HepG2 (cell line): ENCODE results near the gene ARHGDIA. TPM values are rescaled to one million over a fixed set of nuclear protein-coding genes. Genes with fewer than 3 reads are reported as not detected.

Experiments
- ARNT ChIP-seq: fragments of 450-650 bp; IDR thresholded peaks from 2 replicates; pipeline ENCODE4 v1.6.1; 2017
- ATF7-NPFF ChIP-seq: sonication (generic); formaldehyde crosslinking; IDR thresholded peaks from 2 replicates; pipeline ENCODE4 v1.8.1; 2023; ENCODE audit warnings: mild to moderate bottlenecking, low read depth, missing genetic modification reagents, moderate library complexity
- BCL6 ChIP-seq: IDR thresholded peaks from 2 replicates; pipeline ENCODE4 v1.6.1; 2016; ENCODE audit warnings: missing genetic modification reagents, missing compliant biosample characterization
- CC2D1A ChIP-seq: sonication (generic); formaldehyde crosslinking; IDR thresholded peaks from 2 replicates; pipeline ENCODE4 v1.8.1; 2023; ENCODE audit warnings: mild to moderate bottlenecking, missing genetic modification reagents
- CCDC6 ChIP-seq: sonication (generic); formaldehyde crosslinking; IDR thresholded peaks from 2 replicates; pipeline ENCODE4 v1.8.1; 2022; ENCODE audit warnings: mild to moderate bottlenecking, missing genetic modification reagents, moderate library complexity
- HOXD1 ChIP-seq: sonication (generic); formaldehyde crosslinking; IDR thresholded peaks from 2 replicates; pipeline ENCODE4 v1.5.0; 2020; ENCODE audit warnings: missing genetic modification reagents
- PAF1 ChIP-seq: IDR thresholded peaks from 2 replicates; pipeline ENCODE4 v1.6.1; 2016; ENCODE audit warnings: missing genetic modification reagents, missing compliant biosample characterization
- RNF2 ChIP-seq: fragments of 450-650 bp; conservative IDR thresholded peaks from 2 replicates; pipeline ENCODE4 v1.6.1; 2016; ENCODE audit warnings: low read depth
- SOX13 ChIP-seq, 3 experiments: fragments of 450-650 bp in 1 of 3; sonication (generic) in 1 of 3; formaldehyde crosslinking in 1 of 3; IDR thresholded peaks in 2 of 3; conservative IDR thresholded peaks in 1 of 3; 2 replicates each; pipeline versions ENCODE4 v1.5.0 to v1.6.1; 2016 to 2020; ENCODE audit warnings: antibody characterized with exemption in 1 of 3, mild to moderate bottlenecking in 1 of 3, missing compliant biosample characterization in 1 of 3, missing genetic modification reagents in 1 of 3, moderate library complexity in 1 of 3
- SP4 ChIP-seq: sonication (generic); formaldehyde crosslinking; IDR thresholded peaks from 2 replicates; pipeline ENCODE4 v1.8.1; 2023; ENCODE audit warnings: mild to moderate bottlenecking, missing genetic modification reagents
- TAF15 ChIP-seq: fragments of 200-400 bp; formaldehyde crosslinking; IDR thresholded peaks from one replicate; pipeline ENCODE4 v1.6.1; 2018; ENCODE audit warnings: mild to moderate bottlenecking, low read depth, low read length; ENCODE audit not compliant: poor library complexity, severe bottlenecking
- XRCC5 ChIP-seq: fragments of 200-400 bp; formaldehyde crosslinking; optimal IDR thresholded peaks from 2 replicates; pipeline ENCODE3; 2017; ENCODE audit warnings: mild to moderate bottlenecking, low read length
- ZNF225 ChIP-seq: sonication (generic); formaldehyde crosslinking; IDR thresholded peaks from 2 replicates; pipeline ENCODE4 v1.4.0; 2020; ENCODE audit warnings: mild to moderate bottlenecking, missing genetic modification reagents
- ZNF367 ChIP-seq: sonication (generic); formaldehyde crosslinking; IDR thresholded peaks from 2 replicates; pipeline ENCODE4 v1.4.0; 2020; ENCODE audit warnings: missing genetic modification reagents, borderline replicate concordance
- ZNF460 ChIP-seq: sonication (generic); formaldehyde crosslinking; IDR thresholded peaks from 2 replicates; pipeline ENCODE4 v1.5.1; 2020; ENCODE audit warnings: missing genetic modification reagents, mild to moderate bottlenecking, borderline replicate concordance
- ZNF546 ChIP-seq: sonication (generic); formaldehyde crosslinking; conservative IDR thresholded peaks from 2 replicates; pipeline ENCODE4 v1.8.1; 2023; ENCODE audit warnings: mild to moderate bottlenecking, missing genetic modification reagents
- ZNF615 ChIP-seq: sonication (generic); formaldehyde crosslinking; IDR thresholded peaks from 2 replicates; pipeline ENCODE4 v1.5.0; 2020; ENCODE audit warnings: mild to moderate bottlenecking, missing genetic modification reagents, borderline replicate concordance
- polyA plus RNA-seq, 8 experiments: library from polyadenylated mRNA; depleted of rRNA in 3 of 8; stranded (reverse) in 7 of 8; unstranded in 1 of 8; fragments of >200 nt; fragmentation: Illumina TruSeq in 4 of 8; extraction: Trizol in 4 of 8; gene quantifications; 2 replicates each; pipeline versions ENCODE4 v1.2.1 to v1.2.3, GENCODE V29; 2011 to 2016; ENCODE audit warnings: low read depth in 4 of 8, missing spikeins in 1 of 8, mixed read lengths in 1 of 8; ENCODE audit not compliant: insufficient read depth in 1 of 8
- total RNA-seq, 5 experiments: library from RNA; depleted of rRNA; stranded (reverse); fragments of >200 nt; fragmentation: Illumina TruSeq; extraction: Trizol; gene quantifications; 2 replicates each; pipeline ENCODE4 v1.2.3, GENCODE V29; 2016; ENCODE audit warnings: low read depth in 1 of 5
- TF ChIP-seq, protein P1 (sequence below): sonication (generic); formaldehyde crosslinking; IDR thresholded peaks from 2 replicates; pipeline ENCODE4 v1.5.1; 2020; ENCODE audit warnings: missing genetic modification reagents, mild to moderate bottlenecking, borderline replicate concordance
- TF ChIP-seq, protein P2 (sequence below): IDR thresholded peaks from 2 replicates; pipeline ENCODE4 v1.6.1; 2012; ENCODE audit warnings: inconsistent platforms
- TF ChIP-seq, protein P3 (sequence below): sonication (generic); formaldehyde crosslinking; IDR thresholded peaks from 2 replicates; pipeline ENCODE4 v1.5.0; 2020; ENCODE audit warnings: missing genetic modification reagents
- TF ChIP-seq, protein P4 (sequence below): sonication (generic); formaldehyde crosslinking; IDR thresholded peaks from 2 replicates; pipeline ENCODE4 v1.4.0; 2020; ENCODE audit warnings: mild to moderate bottlenecking, missing genetic modification reagents, borderline replicate concordance
- TF ChIP-seq, protein P5 (sequence below): sonication (generic); formaldehyde crosslinking; IDR thresholded peaks from 2 replicates; pipeline ENCODE4 v1.4.0; 2020; ENCODE audit warnings: missing genetic modification reagents

Gene ARHGDIA
- total and polyA plus RNA-seq, 2 of the 13 experiments (the other 11 are each of a cell fraction or from before 2014, with no cell fraction given) = 40.0 to 64.0 TPM

DNA sequence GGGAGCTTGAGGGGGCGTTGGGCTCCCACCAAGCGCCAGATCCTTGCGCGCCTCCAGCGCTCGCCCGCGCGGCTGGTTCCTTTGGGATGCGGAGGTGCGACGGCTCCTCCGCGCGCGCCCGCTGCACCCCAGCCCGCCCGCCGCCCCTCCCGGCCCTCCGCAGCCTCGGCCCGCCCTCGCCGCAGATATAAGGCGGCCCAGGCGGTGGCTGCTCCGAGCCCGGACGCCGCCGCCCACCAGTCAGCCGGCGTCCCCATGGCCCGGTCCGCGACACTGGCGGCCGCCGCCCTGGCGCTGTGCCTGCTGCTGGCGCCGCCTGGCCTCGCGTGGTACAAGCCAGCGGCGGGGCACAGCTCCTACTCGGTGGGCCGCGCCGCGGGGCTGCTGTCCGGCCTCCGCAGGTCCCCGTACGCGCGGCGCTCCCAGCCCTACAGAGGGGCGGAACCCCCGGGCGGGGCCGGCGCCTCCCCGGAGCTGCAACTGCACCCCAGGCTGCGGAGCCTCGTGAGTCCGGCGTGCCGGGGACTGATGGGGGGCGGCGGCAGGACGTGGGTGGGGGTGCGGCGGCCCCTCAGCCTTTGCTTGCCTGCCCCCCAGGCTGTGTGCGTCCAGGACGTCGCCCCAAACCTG lies 31.0 kb upstream of the ARHGDIA start, which contains the start of gene NPB (continued):
- TF ChIP-seq, protein P1, sequence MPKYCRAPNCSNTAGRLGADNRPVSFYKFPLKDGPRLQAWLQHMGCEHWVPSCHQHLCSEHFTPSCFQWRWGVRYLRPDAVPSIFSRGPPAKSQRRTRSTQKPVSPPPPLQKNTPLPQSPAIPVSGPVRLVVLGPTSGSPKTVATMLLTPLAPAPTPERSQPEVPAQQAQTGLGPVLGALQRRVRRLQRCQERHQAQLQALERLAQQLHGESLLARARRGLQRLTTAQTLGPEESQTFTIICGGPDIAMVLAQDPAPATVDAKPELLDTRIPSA (CRISPR knock-in tag) = no peak
- TF ChIP-seq, protein P2, sequence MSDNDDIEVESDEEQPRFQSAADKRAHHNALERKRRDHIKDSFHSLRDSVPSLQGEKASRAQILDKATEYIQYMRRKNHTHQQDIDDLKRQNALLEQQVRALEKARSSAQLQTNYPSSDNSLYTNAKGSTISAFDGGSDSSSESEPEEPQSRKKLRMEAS = peak; percentile 53
- TF ChIP-seq RNF2 (no peak), HOXD1 (CRISPR knock-in tag) (0 out of 2 replicates have a peak, but pooled peaks have one; percentile 2), BCL6 (CRISPR knock-in tag) (no peak; the same call in 1 of the 2 replicates), CC2D1A (CRISPR knock-in tag) (no peak), ARNT (no peak), ZNF460 (no peak), ZNF225 (no peak), ZNF546 (CRISPR knock-in tag) (peak; percentile 84), SP4 (CRISPR knock-in tag) (0 out of 2 replicates have a peak, but pooled peaks have one; percentile 3), ATF7-NPFF (CRISPR knock-in tag) (peak; percentile 86; the same call in 1 of the 2 replicates), PAF1 (CRISPR knock-in tag) (no peak), SOX13 (IDR thresholded peaks at IDR 0.05) (no peak), SOX13 (CRISPR knock-in tag; conservative IDR thresholded peaks at IDR 0.05 in 1 of 2, IDR thresholded peaks at IDR 0.05 in 1 of 2) (no peak), XRCC5 (no peak), CCDC6 (no peak), ZNF615 (CRISPR knock-in tag) (0 out of 2 replicates have a peak, but pooled peaks have one; percentile 43), TAF15 (peak; percentile 28), ZNF367 (CRISPR knock-in tag) (no peak)
- TF ChIP-seq, protein P3, sequence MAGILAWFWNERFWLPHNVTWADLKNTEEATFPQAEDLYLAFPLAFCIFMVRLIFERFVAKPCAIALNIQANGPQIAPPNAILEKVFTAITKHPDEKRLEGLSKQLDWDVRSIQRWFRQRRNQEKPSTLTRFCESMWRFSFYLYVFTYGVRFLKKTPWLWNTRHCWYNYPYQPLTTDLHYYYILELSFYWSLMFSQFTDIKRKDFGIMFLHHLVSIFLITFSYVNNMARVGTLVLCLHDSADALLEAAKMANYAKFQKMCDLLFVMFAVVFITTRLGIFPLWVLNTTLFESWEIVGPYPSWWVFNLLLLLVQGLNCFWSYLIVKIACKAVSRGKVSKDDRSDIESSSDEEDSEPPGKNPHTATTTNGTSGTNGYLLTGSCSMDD (CRISPR knock-in tag) = no peak
- TF ChIP-seq, protein P4, sequence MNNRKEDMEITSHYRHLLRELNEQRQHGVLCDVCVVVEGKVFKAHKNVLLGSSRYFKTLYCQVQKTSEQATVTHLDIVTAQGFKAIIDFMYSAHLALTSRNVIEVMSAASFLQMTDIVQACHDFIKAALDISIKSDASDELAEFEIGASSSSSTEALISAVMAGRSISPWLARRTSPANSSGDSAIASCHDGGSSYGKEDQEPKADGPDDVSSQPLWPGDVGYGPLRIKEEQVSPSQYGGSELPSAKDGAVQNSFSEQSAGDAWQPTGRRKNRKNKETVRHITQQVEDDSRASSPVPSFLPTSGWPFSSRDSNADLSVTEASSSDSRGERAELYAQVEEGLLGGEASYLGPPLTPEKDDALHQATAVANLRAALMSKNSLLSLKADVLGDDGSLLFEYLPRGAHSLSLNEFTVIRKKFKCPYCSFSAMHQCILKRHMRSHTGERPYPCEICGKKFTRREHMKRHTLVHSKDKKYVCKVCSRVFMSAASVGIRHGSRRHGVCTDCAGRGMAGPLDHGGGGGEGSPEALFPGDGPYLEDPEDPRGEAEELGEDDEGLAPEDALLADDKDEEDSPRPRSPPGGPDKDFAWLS = peak; percentile 47; the same call in 1 of the 2 replicates
- TF ChIP-seq, protein P5, sequence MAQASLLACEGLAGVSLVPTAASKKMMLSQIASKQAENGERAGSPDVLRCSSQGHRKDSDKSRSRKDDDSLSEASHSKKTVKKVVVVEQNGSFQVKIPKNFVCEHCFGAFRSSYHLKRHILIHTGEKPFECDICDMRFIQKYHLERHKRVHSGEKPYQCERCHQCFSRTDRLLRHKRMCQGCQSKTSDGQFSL (CRISPR knock-in tag) = no peak; the same call in 1 of the 2 replicates
